Stimulated activated CD4-positive, alpha-beta T cell treated with anti-CD3 and anti-CD28 coated beads, Interleukin-12 subunit alpha, Interleukin-12 subunit beta, amount 100 ng/mL, for 4 hours (primary cell): ENCODE data around the gene MCF2L2.

Source experiments
- DNase-seq: peaks from one replicate; pipeline ENCODE4 v3.0.0-alpha.2; 2020

The MCF2L2 gene

DNA sequence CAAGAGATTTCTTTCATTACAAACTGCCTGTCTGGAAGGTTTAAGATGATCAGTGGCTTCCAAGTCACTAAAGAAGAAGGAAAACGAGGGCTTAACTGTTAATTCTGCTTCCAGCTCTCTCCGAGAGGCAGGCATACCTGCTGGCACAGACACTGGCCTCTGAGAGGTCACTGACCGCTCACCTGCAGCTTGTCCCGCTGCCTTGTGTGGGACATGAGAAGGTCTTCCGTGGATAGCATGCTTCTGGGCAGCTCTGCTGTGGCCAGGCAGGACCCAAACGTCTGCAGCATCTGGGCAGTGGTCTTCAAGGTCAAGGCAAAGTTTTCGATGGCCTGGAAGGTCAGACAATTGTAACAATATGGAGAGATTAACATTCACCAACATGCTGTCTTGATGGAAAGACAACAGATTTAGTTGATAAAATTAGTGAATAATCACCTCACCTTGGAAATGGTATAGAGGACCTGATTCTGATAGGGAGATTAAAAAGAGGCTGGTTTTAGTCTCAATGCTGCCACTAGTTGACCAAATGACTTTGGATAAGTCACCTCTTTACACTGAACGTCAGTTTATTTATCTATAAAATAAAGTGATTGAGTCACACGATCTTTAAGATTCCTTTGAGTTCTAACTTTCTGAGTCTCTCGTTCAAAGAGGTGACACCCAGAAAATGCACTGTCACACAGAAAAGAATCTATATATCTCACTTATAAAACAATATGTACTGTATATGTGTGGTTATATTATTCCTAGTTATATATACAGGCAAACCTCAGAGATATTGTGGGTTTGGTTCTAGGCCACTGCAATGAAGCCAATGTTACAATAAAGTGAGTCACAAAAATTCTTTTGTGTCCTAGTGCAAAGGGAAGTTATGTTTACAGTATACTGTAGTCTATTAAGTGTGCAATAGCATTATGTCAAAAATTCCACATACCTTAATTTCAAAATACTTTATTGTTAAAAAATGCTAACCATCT lies 110.2 kb downstream of the MCF2L2 start:
- DNase-seq: no peak

GRCh38 chr3:183317271-183317670 lies 111.1 kb downstream of the MCF2L2 start:
- no peak for DNase-seq

DNA sequence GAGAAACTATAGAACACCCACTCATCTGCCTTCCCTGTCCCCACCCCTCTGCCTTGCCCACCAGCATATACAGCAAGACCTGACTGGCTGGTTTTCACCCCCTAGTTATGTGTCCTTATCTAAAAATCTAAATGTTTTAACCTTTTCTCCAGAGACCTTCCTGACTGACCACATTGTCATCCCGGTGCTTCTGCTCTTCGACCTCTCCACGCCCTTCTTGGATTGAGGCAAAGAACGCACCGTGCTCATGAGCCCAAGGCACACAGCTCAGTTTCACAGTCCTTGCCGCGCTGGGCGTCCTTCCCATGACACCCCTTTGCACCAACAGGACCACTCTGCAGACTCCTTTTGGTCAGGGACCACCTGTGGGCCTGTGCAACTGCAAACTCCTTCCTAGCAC lies 112.7 kb downstream of the MCF2L2 start:
- no peak for DNase-seq

DNA sequence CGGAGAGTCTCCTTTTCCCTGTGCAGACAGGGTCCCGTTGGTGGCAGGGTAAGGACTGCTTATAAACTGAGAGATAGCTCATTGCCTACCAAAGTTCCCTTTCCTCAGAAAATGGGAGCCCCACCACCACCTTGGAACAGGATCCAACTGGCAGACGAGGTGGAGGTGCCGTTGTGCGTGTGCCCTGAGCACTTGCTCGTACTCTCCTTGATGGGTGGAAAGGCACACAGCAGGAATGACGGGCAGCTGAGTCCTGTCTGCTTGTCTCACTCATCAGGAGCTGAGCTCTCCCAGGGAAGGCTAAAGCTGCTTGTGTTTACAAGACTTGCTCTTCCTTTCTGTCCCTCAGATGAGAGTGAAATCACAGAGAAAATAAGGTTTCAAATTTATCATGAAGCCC lies 114.7 kb downstream of the MCF2L2 start:
- no peak for DNase-seq

GRCh38 chr3:183313351-183313750 lies 115.1 kb downstream of the MCF2L2 start:
- DNase-seq: no peak

GRCh38 chr3:183312433-183312832 lies 116.0 kb downstream of the MCF2L2 start:
- no peak for DNase-seq

DNA sequence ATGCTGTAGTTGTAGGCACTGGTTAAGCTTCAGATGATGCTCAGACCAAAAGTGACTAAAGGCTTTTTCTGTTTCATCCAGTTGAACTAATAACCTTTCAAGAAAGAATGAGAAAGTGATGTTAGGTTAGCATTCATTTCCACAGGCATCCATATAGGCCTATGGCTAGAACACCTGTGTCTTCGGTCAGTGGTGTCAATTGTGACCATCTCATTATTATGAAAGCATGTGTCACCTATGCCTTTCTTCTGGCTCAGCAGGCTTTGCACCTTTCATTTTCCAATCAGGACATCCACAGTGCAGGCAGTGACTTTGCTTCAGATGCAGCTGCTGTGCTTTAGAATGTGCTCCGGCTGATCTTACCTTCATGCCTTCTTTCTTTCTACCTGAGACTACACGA lies 117.5 kb downstream of the MCF2L2 start:
- DNase-seq: no peak

DNA sequence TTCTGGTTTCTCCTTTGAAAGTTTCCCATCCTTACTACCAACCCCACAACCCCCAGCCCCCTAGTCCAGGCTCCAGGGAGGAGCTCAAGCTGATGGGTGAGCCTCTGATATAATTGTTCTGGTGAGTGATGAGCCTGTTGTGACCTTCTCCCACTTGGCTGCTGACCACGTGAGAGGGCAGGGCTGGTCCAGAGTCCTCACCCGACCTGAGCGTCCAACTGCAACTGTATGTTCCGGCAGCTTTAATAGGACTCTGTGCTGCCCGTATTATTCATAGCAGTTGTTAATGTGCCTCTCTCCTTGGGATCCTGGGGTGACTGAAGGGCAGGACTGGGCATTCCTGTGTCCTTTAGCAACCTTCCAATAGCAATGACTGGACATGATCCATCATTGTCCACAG lies 119.1 kb downstream of the MCF2L2 start:
- no peak for DNase-seq

DNA sequence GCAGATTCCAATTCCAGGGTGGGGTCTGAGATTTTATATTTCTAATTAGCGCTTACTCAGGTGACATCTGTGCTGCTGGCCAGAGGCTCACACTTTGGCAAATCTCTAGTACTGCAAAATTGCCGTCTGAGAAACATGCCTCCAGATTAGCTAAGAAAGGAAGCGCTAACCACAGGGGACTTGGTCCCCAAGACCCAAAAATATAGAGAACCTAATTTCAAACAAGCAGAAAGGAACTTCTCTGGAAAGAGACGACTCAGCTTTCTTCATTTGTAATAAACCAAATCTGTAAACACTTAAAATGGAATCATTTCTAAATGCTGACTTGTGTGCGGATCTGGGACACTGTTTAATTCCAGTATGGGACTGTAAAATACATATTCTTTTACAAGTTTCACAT lies 119.7 kb downstream of the MCF2L2 start:
- no peak for DNase-seq

DNA sequence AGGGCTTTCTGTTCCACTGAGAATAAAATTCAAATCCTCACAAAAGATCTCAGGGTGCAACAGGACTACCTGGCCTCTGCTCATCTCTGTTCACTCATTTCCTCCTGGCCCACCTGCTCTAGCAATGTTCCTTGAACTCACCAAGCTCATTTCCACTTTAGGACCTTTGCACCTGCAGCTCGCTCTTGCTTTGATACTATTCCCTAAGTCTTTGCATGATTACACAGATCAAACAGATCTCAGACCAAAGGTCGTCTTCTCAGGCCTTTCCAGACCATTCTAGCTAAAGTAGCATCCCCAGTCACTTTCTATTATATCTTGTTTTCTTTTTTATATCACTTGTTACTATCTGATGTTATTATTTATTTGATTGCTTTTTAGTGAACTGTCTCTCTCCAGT lies 120.7 kb downstream of the MCF2L2 start:
- DNase-seq: no peak

GRCh38 chr3:183306798-183307671 lies 121.4 kb downstream of the MCF2L2 start:
- peak; percentile 11 for DNase-seq

- no peak for DNase-seq
These were observed 124.7 kb downstream of the MCF2L2 start for GRCh38 chr3:183303690-183304089.

DNA sequence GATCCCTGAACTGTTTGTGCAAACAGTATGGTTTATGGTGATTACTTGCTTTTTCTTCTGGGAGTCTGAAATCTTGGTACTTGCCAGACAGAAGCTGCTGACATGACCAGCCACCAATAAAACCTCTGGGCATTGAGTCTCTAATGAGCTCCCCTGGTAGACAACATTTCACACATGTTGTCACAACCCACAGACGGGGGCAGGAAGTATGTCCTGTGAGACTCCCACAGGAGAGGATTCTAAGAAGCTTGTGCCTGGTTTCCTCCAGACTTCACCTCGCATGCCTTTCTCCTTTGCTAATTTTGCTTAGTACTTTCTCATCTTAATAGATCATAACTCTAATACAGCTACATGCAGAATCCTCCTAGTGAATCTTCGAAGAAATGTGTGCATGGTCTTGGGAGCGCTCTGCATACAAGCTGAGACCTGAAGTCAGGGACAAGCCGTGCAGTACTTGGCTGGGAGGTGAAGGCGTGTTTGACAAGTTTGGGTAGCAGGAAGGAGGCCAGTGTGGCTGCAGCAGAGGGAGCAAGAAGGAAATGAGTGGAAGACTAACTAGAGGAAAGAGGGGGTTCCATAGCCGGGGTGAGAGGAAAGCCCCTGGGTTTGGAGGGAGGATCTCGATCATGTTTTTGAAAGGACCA lies 126.4 kb downstream of the MCF2L2 start:
- DNase-seq: no peak

GRCh38 chr3:183300996-183301562 lies 127.3 kb downstream of the MCF2L2 start:
- DNase-seq: no peak

DNA sequence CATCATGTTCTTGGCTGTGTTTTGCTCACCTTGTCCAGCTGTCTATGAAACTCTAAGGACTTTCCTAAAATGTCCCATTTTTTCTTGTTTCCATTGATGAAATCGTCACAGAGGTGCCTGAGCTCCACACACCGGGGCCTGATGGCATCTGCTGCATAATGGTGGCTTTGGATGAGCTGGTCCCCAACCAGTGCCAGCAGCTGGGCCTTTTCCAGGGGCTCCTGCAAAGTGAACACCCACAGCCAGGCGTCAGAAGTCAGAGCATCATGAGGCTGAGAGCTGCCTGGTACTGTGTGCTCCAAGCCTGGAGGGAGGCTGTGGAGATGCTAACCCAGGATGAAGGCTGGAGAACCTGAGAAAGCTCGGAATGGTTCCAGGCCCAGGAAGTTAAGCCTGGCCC lies 128.4 kb downstream of the MCF2L2 start:
- no peak for DNase-seq

GRCh38 chr3:183298701-183299153 lies 129.7 kb downstream of the MCF2L2 start:
- no peak for DNase-seq

- no peak for DNase-seq
These were observed 131.5 kb downstream of the MCF2L2 start for GRCh38 chr3:183296944-183297343.

DNA sequence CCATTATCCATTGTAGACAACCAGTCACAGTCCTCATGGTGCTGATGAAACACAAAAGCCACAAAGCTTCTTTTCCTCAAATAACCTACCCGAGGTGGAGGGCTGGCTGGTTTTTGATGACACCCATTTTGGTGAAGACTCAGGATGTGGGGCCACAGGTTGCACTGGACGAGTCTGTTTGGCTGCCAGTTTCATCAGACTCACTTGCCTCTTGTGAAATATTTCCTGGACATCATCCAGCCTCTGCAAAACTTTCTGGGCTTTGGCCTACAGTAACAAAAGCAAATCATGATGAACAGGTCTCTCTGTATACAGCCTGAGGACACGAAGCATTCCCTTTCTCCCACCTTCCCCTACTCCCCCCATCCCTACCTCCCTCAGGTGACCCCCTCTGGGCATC lies 133.2 kb downstream of the MCF2L2 start:
- DNase-seq: no peak

DNA sequence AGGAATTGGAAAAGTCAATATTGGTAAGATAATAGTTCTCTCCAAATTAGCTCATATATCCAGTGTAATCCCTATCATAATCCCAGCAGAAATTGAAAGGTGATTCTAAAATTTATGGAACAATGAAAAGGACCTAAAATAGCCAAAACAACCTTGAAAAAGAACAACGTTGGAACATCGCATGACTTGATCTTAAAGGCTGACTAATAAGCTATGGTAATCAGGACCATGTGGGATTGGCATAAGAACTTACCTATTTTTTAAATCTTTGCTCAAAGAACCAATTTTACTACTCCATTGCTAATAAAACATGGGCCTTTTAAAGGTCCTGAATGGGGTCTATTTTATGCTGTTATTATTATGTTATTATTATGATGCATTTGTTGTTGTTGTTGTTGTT lies 134.5 kb downstream of the MCF2L2 start:
- DNase-seq: no peak

DNA sequence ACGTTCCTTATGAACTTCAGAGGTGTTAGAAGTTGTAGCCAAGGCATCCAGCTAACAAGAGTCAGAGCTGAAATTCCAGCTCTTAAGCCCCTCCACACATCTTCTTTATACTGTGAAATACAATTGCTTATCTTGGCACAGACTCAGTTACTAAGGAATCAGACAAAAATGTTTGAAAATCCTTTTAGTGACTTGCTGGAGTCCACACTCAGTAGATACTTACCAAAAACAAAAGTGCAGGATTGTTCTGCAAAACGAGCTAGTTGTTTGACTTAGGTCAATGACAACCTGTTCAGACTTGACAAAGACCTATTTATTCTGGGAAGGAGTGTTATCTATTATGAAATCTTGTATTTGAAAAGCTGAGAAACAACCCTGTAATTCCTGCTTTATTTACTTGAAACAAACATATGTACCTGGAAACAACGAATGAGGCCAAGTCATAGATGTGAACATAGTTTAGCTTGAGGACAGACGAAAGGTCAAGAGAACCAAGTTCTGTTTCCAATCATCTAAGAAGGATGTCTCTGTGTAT lies 136.9 kb downstream of the MCF2L2 start:
- DNase-seq: no peak

DNA sequence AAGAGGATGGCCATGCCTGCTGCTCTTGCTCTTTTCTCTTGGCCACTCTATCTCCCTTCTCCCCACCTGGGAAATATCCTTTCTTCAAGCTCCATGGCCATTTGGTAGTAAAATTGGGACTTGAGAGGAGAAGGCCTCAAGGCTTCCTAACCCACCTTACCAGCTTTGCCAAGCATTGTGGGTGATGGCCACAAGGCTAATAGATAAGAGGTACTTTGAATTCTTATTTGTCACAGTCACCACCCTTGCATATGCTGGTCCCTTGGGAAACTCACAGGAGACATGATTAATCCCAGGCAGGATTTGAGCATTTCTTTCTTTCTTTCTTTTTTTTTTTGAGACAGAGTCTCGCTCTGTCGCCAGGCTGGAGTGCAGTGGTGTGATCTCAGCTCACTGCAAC lies 138.2 kb downstream of the MCF2L2 start:
- no peak for DNase-seq

DNA sequence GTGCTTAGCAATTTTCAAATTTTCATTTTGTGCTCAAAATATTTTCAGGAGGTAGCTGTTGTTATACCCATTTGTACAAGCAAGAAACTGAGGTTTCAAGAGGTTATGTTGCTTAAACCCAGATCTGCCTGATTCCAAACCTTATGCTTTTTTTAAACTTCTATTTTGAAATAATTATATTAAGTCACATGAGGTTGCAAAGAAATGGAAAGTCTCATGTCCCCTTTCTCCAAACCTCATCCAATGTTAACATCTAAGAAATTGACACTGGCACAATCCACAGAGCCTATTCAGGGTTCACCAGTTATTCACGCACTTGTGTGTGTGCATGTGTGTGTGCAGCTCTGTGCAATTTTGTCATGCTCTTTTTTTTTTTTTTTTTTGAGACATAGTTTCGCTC lies 140.3 kb downstream of the MCF2L2 start:
- DNase-seq: no peak
